ENCODE measurements around the gene CYREN. TPM values are rescaled to one million over a fixed set of nuclear protein-coding genes. Genes with fewer than 3 reads are reported as not detected.

The CYREN gene
- total and polyA plus RNA-seq, 2 experiments from 2014 or later: 22.7 to 70.6 TPM

GRCh38 chr7:135168001-135168400, 2.5 kb downstream of the CYREN start (continued):
- TF ChIP-seq JUNB (IDR thresholded peaks at IDR 0.05; ENCODE audit: unreplicated experiment) (no peak), CTCF (conservative IDR thresholded peaks at IDR 0.05; ENCODE audit: low read depth in 2 of 2) (no peak), ZNF331 (CRISPR knock-in tag; IDR thresholded peaks at IDR 0.05; ENCODE audit: low read depth) (no peak), NANOG (IDR thresholded peaks at IDR 0.05; ENCODE audit: borderline replicate concordance) (no peak), REST (IDR thresholded peaks at IDR 0.05; ENCODE audit: unreplicated experiment) (no peak)

- no peak overlapping the region for H3K27ac ChIP-seq (ENCODE audit: low read depth)
- DNase-seq (ENCODE audit: low spot score): no peak
- H3K27me3 ChIP-seq (ENCODE audit: insufficient read depth): no peaks in the 10 kb centered on the region
- Mint-ChIP-seq H3K4me3 (no peak overlapping the region), H3K27ac (no peak overlapping the region), H3K36me3 (ENCODE audit: low read depth) (peaks cover 72% of the 10 kb centered on the region), H3K4me1 (peaks cover 29% of the 10 kb centered on the region), H3K9me3 (peaks cover 13% of the 10 kb centered on the region), H3K27me3 (ENCODE audit: insufficient read depth, low read depth, poor library complexity) (peaks cover 26% of the 10 kb centered on the region)
- no peak overlapping the region for H3K4me2 ChIP-seq
- no peak for ATAC-seq
- H3K79me2 ChIP-seq (replicated peaks; ENCODE audit: insufficient read depth): peaks cover 16% of the 10 kb centered on the region
- H3K4me3 ChIP-seq: no peak overlapping the region
- H4K20me1 ChIP-seq (replicated peaks; ENCODE audit: insufficient read depth): peaks cover 4% of the 10 kb centered on the region; the same call in 1 of the 2 replicates
- no peak overlapping the region for H2AFZ ChIP-seq
- peaks cover 20% of the 10 kb centered on the region for H3K4me1 ChIP-seq (ENCODE audit: insufficient read depth)
- H3K9me2 ChIP-seq (ENCODE audit: insufficient read depth): no peaks in the 10 kb centered on the region
- H3F3A ChIP-seq (replicated peaks; ENCODE audit: low read depth): peaks cover 7% of the 10 kb centered on the region
- H3K36me3 ChIP-seq (ENCODE audit: insufficient read depth): peaks cover 13% of the 10 kb centered on the region; the same call in 1 of the 2 replicates
- TF ChIP-seq ETS1 (IDR thresholded peaks at IDR 0.05) (no peak), EZH2phosphoT487 (IDR thresholded peaks at IDR 0.05; ENCODE audit: unreplicated experiment) (no peak), NANOG (IDR thresholded peaks at IDR 0.05; ENCODE audit: borderline replicate concordance) (no peak), JUNB (IDR thresholded peaks at IDR 0.05; ENCODE audit: unreplicated experiment) (no peak), ZNF114 (CRISPR knock-in tag; IDR thresholded peaks at IDR 0.05) (no peak), STAT1 (IDR thresholded peaks at IDR 0.05; ENCODE audit: unreplicated experiment) (no peak), ZNF331 (CRISPR knock-in tag; IDR thresholded peaks at IDR 0.05; ENCODE audit: low read depth) (no peak), EZH2 (IDR thresholded peaks at IDR 0.05; ENCODE audit: low read depth, unreplicated experiment) (no peak), ZNF462 (CRISPR knock-in tag; IDR thresholded peaks at IDR 0.05) (no peak), CREB1 (CRISPR knock-in tag; IDR thresholded peaks at IDR 0.05; ENCODE audit: low read depth) (no peak)
These were observed 3.1 kb downstream of the CYREN start for GRCh38 chr7:135167365-135167917.
